GM21786 (cell line): Measurements from ENCODE around the gene ZNF626.
"Not testable (repeated sequence)": the region's sequence is repeated elsewhere in the genome, so short reads cannot be mapped to it uniquely, and the experiment has no call there.

ENCODE experiments used
- ATAC-seq: cut with Tn5 transposase; IDR thresholded peaks from one replicate; pipeline ENCODE4 v1.9.1; 2021; ENCODE audit not compliant: unreplicated experiment

Gene ZNF626

GRCh38 chr19:20661150-20661819 is at the start of gene ZNF626:
Gene ZNF626, minus strand, starts transcription at chr19:20661571. Its CDS starts 125 bp downstream, at chr19:20661446.
- ATAC-seq = peak; percentile 98

GRCh38 chr19:20669263-20669662 is 7.9 kb upstream of the ZNF626 start:
- no peak for ATAC-seq

GRCh38 chr19:20667281-20667680 is 5.9 kb upstream of the ZNF626 start:
- no peak for ATAC-seq

- no peak for ATAC-seq
Observed at GRCh38 chr19:20664901-20665781, 3.8 kb upstream of the ZNF626 start.

GRCh38 chr19:20664475-20664874 is 3.1 kb upstream of the ZNF626 start:
- ATAC-seq = not testable (repeated sequence)

GRCh38 chr19:20662421-20663105 is 1.2 kb upstream of the ZNF626 start:
- ATAC-seq = no peak

GRCh38 chr19:20660473-20661140 is 764 bp downstream of the ZNF626 start:
- ATAC-seq = no peak

GRCh38 chr19:20640545-20640944 is 20.8 kb downstream of the ZNF626 start:
- no peak for ATAC-seq

- no peak for ATAC-seq
Observed at GRCh38 chr19:20640023-20640422, 21.3 kb downstream of the ZNF626 start.

GRCh38 chr19:20624560-20624959 is 36.8 kb downstream of the ZNF626 start:
- ATAC-seq = not testable (repeated sequence)

- no peak for ATAC-seq
Observed at GRCh38 chr19:20616071-20616470, 45.3 kb downstream of the ZNF626 start.

- ATAC-seq = not testable (repeated sequence)
Observed at GRCh38 chr19:20614971-20615370, 46.4 kb downstream of the ZNF626 start.

- ATAC-seq = no peak
Observed at GRCh38 chr19:20612711-20613316, 48.6 kb downstream of the ZNF626 start.

GRCh38 chr19:20611866-20612265 is 49.5 kb downstream of the ZNF626 start:
- ATAC-seq = no peak

- no peak for ATAC-seq
Observed at GRCh38 chr19:20607943-20608342, 53.4 kb downstream of the ZNF626 start.
